ENCODE results near the gene BRINP1.

Gene BRINP1

GRCh38 chr9:119257592-119257991 is 111.6 kb downstream of the BRINP1 start:
- no peak for TF ChIP-seq CTCF (IDR thresholded peaks at IDR 0.05)
- Histone ChIP-seq H3K27me3 (no peaks in the 10 kb centered on the region), H3K4me3 (ENCODE audit: low read depth in 1 of 2, low read length in 1 of 2) (no peak overlapping the region), H3K4me1 (ENCODE audit: control insufficient read depth in 1 of 2, insufficient read depth in 1 of 2, low read depth in 1 of 2, low read length in 1 of 2) (no peaks in the 10 kb centered on the region), H3K36me3 (no peaks in the 10 kb centered on the region), H3K27ac (no peak overlapping the region), H3K9me3 (no peaks in the 10 kb centered on the region)

- no peak for TF ChIP-seq CTCF (IDR thresholded peaks at IDR 0.05)
- Histone ChIP-seq H3K36me3 (no peaks in the 10 kb centered on the region), H3K4me3 (ENCODE audit: low read depth in 1 of 2, low read length in 1 of 2) (no peak overlapping the region), H3K9me3 (no peaks in the 10 kb centered on the region), H3K27me3 (no peaks in the 10 kb centered on the region), H3K27ac (no peak overlapping the region), H3K4me1 (ENCODE audit: control insufficient read depth in 1 of 2, insufficient read depth in 1 of 2, low read depth in 1 of 2, low read length in 1 of 2) (no peaks in the 10 kb centered on the region)
These were observed 114.1 kb downstream of the BRINP1 start for GRCh38 chr9:119255116-119255515.

- no peaks in the 10 kb centered on the region for H3K9me3 ChIP-seq
- no peaks in the 10 kb centered on the region for H3K4me1 ChIP-seq (ENCODE audit: control insufficient read depth in 1 of 2, insufficient read depth in 1 of 2, low read depth in 1 of 2, low read length in 1 of 2)
- H3K27ac ChIP-seq, result no peak overlapping the region
- H3K4me3 ChIP-seq (ENCODE audit: low read depth in 1 of 2, low read length in 1 of 2), result no peak overlapping the region
- TF ChIP-seq CTCF (IDR thresholded peaks at IDR 0.05), result no peak
- no peaks in the 10 kb centered on the region for H3K36me3 ChIP-seq
- H3K27me3 ChIP-seq, result no peaks in the 10 kb centered on the region
These were observed 116.5 kb downstream of the BRINP1 start for GRCh38 chr9:119252671-119253299.

GRCh38 chr9:119251936-119252335 is 117.3 kb downstream of the BRINP1 start:
- Histone ChIP-seq H3K27me3 (no peaks in the 10 kb centered on the region), H3K27ac (no peak overlapping the region), H3K9me3 (no peaks in the 10 kb centered on the region), H3K36me3 (no peaks in the 10 kb centered on the region), H3K4me3 (ENCODE audit: low read depth in 1 of 2, low read length in 1 of 2) (no peak overlapping the region), H3K4me1 (ENCODE audit: control insufficient read depth in 1 of 2, insufficient read depth in 1 of 2, low read depth in 1 of 2, low read length in 1 of 2) (no peaks in the 10 kb centered on the region)
- TF ChIP-seq CTCF (IDR thresholded peaks at IDR 0.05), result no peak

- Histone ChIP-seq H3K4me3 (ENCODE audit: low read depth in 1 of 2, low read length in 1 of 2) (no peak overlapping the region), H3K27me3 (no peaks in the 10 kb centered on the region), H3K9me3 (no peaks in the 10 kb centered on the region), H3K27ac (no peak overlapping the region), H3K36me3 (no peaks in the 10 kb centered on the region), H3K4me1 (ENCODE audit: control insufficient read depth in 1 of 2, insufficient read depth in 1 of 2, low read depth in 1 of 2, low read length in 1 of 2) (no peaks in the 10 kb centered on the region)
- no peak for TF ChIP-seq CTCF (IDR thresholded peaks at IDR 0.05)
These were observed 118.5 kb downstream of the BRINP1 start for GRCh38 chr9:119250730-119251129.

GRCh38 chr9:119240546-119240945 is 128.7 kb downstream of the BRINP1 start:
- H3K4me1 ChIP-seq (ENCODE audit: control insufficient read depth in 1 of 2, insufficient read depth in 1 of 2, low read depth in 1 of 2, low read length in 1 of 2), result no peaks in the 10 kb centered on the region
- no peaks in the 10 kb centered on the region for H3K36me3 ChIP-seq
- no peak overlapping the region for H3K4me3 ChIP-seq (ENCODE audit: low read depth in 1 of 2, low read length in 1 of 2)
- TF ChIP-seq CTCF (IDR thresholded peaks at IDR 0.05), result no peak
- H3K27me3 ChIP-seq, result no peaks in the 10 kb centered on the region
- H3K9me3 ChIP-seq, result no peaks in the 10 kb centered on the region
- no peak overlapping the region for H3K27ac ChIP-seq
